ENCODE results near the gene RNF130. TPM values are rescaled to one million over a fixed set of nuclear protein-coding genes. Genes with fewer than 3 reads are reported as not detected.

RNF130 gene
- total and polyA plus RNA-seq, 2 of the 13 experiments (the other 11 are each of a cell fraction or from before 2014, with no cell fraction given), result 28.2 to 28.3 TPM

- TF ChIP-seq JUN (CRISPR knock-in tag; IDR thresholded peaks at IDR 0.05) (no peak), MAZ (IDR thresholded peaks at IDR 0.05; ENCODE audit: borderline replicate concordance, low read depth, low read length) (no peak), MAZ (CRISPR knock-in tag; IDR thresholded peaks at IDR 0.05; ENCODE audit: low read depth) (no peak), TCF7L2 (IDR thresholded peaks at IDR 0.05; ENCODE audit: low read depth, low read length) (no peak), RORA (CRISPR knock-in tag; IDR thresholded peaks at IDR 0.05) (no peak), FOXM1 (CRISPR knock-in tag; IDR thresholded peaks at IDR 0.05) (no peak), ESRRA (CRISPR knock-in tag; IDR thresholded peaks at IDR 0.05; ENCODE audit: low read depth) (no peak), KAT2B (IDR thresholded peaks at IDR 0.05; ENCODE audit: borderline replicate concordance, low read depth, low read length) (no peak), ELF3 (CRISPR knock-in tag; IDR thresholded peaks at IDR 0.05) (no peak), NFE2 (CRISPR knock-in tag; IDR thresholded peaks at IDR 0.05) (no peak), ZNF644 (CRISPR knock-in tag; IDR thresholded peaks at IDR 0.05; ENCODE audit: low read depth) (no peak), BCL3 (CRISPR knock-in tag; IDR thresholded peaks at IDR 0.05) (no peak), CC2D1A (CRISPR knock-in tag; IDR thresholded peaks at IDR 0.05) (no peak), TP53 (CRISPR knock-in tag; conservative IDR thresholded peaks at IDR 0.05) (no peak), SRF (IDR thresholded peaks at IDR 0.05; ENCODE audit: low read depth, low read length) (no peak), SRSF9 (IDR thresholded peaks at IDR 0.05; ENCODE audit: borderline replicate concordance, insufficient read depth, low read depth, low read length, poor library complexity, severe bottlenecking) (no peak), ZBTB26 (CRISPR knock-in tag; IDR thresholded peaks at IDR 0.05; ENCODE audit: borderline replicate concordance) (no peak), PLRG1 (conservative IDR thresholded peaks at IDR 0.05) (no peak), PAX8 (CRISPR knock-in tag; IDR thresholded peaks at IDR 0.05; ENCODE audit: borderline replicate concordance) (no peak), FOXA3 (CRISPR knock-in tag; IDR thresholded peaks at IDR 0.05) (peak; percentile 41; the same call in 1 of the 2 replicates), HNF4A (CRISPR knock-in tag; IDR thresholded peaks at IDR 0.05) (peak; percentile 52), HNF1A (IDR thresholded peaks at IDR 0.05; ENCODE audit: low read depth) (no peak), HNF1A (CRISPR knock-in tag; IDR thresholded peaks at IDR 0.05; ENCODE audit: borderline replicate concordance) (no peak), MAFG (CRISPR knock-in tag; IDR thresholded peaks at IDR 0.05) (no peak), GMEB2 (CRISPR knock-in tag; IDR thresholded peaks at IDR 0.05; ENCODE audit: low read depth) (no peak), ZNF3 (CRISPR knock-in tag; IDR thresholded peaks at IDR 0.05) (no peak)
Measured at GRCh38 chr5:179967489-179967888, 104.1 kb downstream of the RNF130 start (continued).
